GM23248 (cell line): ENCODE data around the gene PSMB11.

Source experiments
- EZH2 ChIP-seq: fragments of 200-600 bp; sonication (generic); IDR thresholded peaks from 2 replicates; pipeline ENCODE4 v1.6.1; 2018; ENCODE audit warnings: antibody characterized with exemption, mild to moderate bottlenecking; ENCODE audit not compliant: insufficient read depth, poor library complexity, severe bottlenecking
- EZH2phosphoT487 ChIP-seq: fragments of 200-600 bp; sonication (generic); IDR thresholded peaks from 2 replicates; pipeline ENCODE4 v1.6.1; 2018; ENCODE audit warnings: antibody characterized with exemption, moderate library complexity, mild to moderate bottlenecking, low read depth; ENCODE audit not compliant: insufficient read depth

GRCh38 chr14:23006544-23007419 lies 35.2 kb upstream of the PSMB11 start:
- TF ChIP-seq EZH2phosphoT487 (no peak), EZH2 (no peak)
